GM18907 (cell line): ENCODE results near the gene ULK3.

Source experiments
- ATAC-seq: cut with Tn5 transposase; IDR thresholded peaks from one replicate; pipeline ENCODE4 v1.9.1; 2021; ENCODE audit warnings: mild to moderate bottlenecking, moderate library complexity; ENCODE audit not compliant: unreplicated experiment

ULK3 gene

GRCh38 chr15:74841891-74842373 lies 1.0 kb downstream of the ULK3 start:
- no peak for ATAC-seq

- ATAC-seq = no peak
Measured at GRCh38 chr15:74840851-74841775, 1.8 kb downstream of the ULK3 start.

GRCh38 chr15:74839526-74840395 lies 3.2 kb downstream of the ULK3 start:
- ATAC-seq = no peak

GRCh38 chr15:74838746-74839525 lies 4.0 kb downstream of the ULK3 start:
- ATAC-seq = no peak

- no peak for ATAC-seq
Measured at GRCh38 chr15:74838137-74838516, 4.8 kb downstream of the ULK3 start.

- no peak for ATAC-seq
Measured at GRCh38 chr15:74837482-74838136, 5.3 kb downstream of the ULK3 start.

GRCh38 chr15:74836846-74837245 lies 6.1 kb downstream of the ULK3 start:
- ATAC-seq = no peak

GRCh38 chr15:74835312-74835823 lies 7.6 kb downstream of the ULK3 start:
- ATAC-seq = no peak

GRCh38 chr15:74833376-74834107 lies 9.4 kb downstream of the ULK3 start:
- ATAC-seq = no peak

- no peak for ATAC-seq
Measured at GRCh38 chr15:74832826-74833225, 10.1 kb downstream of the ULK3 start.

GRCh38 chr15:74831813-74832495 lies 11.0 kb downstream of the ULK3 start:
- no peak for ATAC-seq

- ATAC-seq = no peak
Measured at GRCh38 chr15:74830868-74831267, 12.1 kb downstream of the ULK3 start.

- ATAC-seq = no peak
Measured at GRCh38 chr15:74829991-74830390, 13.0 kb downstream of the ULK3 start.

- no peak for ATAC-seq
Measured at GRCh38 chr15:74829486-74829885, 13.5 kb downstream of the ULK3 start.

GRCh38 chr15:74828835-74829234 lies 14.1 kb downstream of the ULK3 start:
- no peak for ATAC-seq

- ATAC-seq = no peak
Measured at GRCh38 chr15:74827614-74828013, 15.3 kb downstream of the ULK3 start.

- ATAC-seq = no peak
Measured at GRCh38 chr15:74826921-74827320, 16.0 kb downstream of the ULK3 start.

- ATAC-seq = no peak
Measured at GRCh38 chr15:74826364-74826819, 16.6 kb downstream of the ULK3 start, which contains the start of gene CPLX3. TSS of gene CPLX3 (plus strand) at chr15:74826627. CDS start at chr15:74826704, 77 bp downstream.

GRCh38 chr15:74825866-74826265 lies 17.1 kb downstream of the ULK3 start:
- ATAC-seq = no peak
